OCI-LY1 (cell line): ENCODE data around the gene EGFL8.
A peak's percentile ranks its signal among the peaks of the same experiment; 100 is the strongest.

Experiments used
- H2AFZ ChIP-seq: fragments of 200-600 bp; sonication (generic), shearing (Covaris generic); 2 replicates; pipeline ENCODE4 v1.6.0; 2014; ENCODE audit warnings: antibody characterized with exemption, mild to moderate bottlenecking, low read length
- H3F3A ChIP-seq: fragments of 200-600 bp; sonication (generic), shearing (Covaris generic); 2 replicates; pipeline ENCODE4 v1.6.0; 2014; ENCODE audit warnings: mild to moderate bottlenecking, antibody characterized with exemption, low read length, moderate library complexity; ENCODE audit not compliant: insufficient read depth
- H3K27ac ChIP-seq: fragments of 200-600 bp; sonication (generic); 2 replicates; pipeline ENCODE4 v1.5.1; 2014; ENCODE audit warnings: low read length, mixed run types, mild to moderate bottlenecking, low read depth; ENCODE audit not compliant: poor library complexity, severe bottlenecking
- H3K27me3 ChIP-seq: fragments of 200-600 bp; sonication (generic); 2 replicates; pipeline ENCODE4 v1.6.0; 2014; ENCODE audit warnings: antibody characterized with exemption, mild to moderate bottlenecking, low read length, moderate library complexity; ENCODE audit not compliant: insufficient read depth
- H3K36me3 ChIP-seq: fragments of 200-600 bp; sonication (generic); 2 replicates; pipeline ENCODE4 v1.6.1; 2014; ENCODE audit warnings: mild to moderate bottlenecking, antibody characterized with exemption, low read length, moderate library complexity, mixed read lengths; ENCODE audit not compliant: insufficient read depth
- H3K4me1 ChIP-seq: fragments of 200-600 bp; sonication (generic); 2 replicates; pipeline ENCODE4 v1.5.1; 2014; ENCODE audit warnings: mild to moderate bottlenecking, low read length, moderate library complexity; ENCODE audit not compliant: insufficient read depth, severe bottlenecking
- H3K4me2 ChIP-seq: fragments of 200-600 bp; sonication (generic), shearing (Covaris generic); 2 replicates; pipeline ENCODE4 v1.6.1; 2014; ENCODE audit warnings: low read length
- H3K4me3 ChIP-seq: fragments of 200-600 bp; sonication (generic); 2 replicates; pipeline ENCODE4 v1.5.1; 2014; ENCODE audit warnings: low read length, low read depth, mild to moderate bottlenecking, mixed read lengths; ENCODE audit not compliant: poor library complexity, severe bottlenecking
- H3K79me2 ChIP-seq: fragments of 200-600 bp; shearing (Covaris generic); 2 replicates; pipeline ENCODE4 v1.6.1; 2016; ENCODE audit warnings: mixed run types, low read length, mixed read lengths; ENCODE audit not compliant: insufficient read depth
- H3K9ac ChIP-seq: fragments of 200-600 bp; sonication (generic), shearing (Covaris generic); 2 replicates; pipeline ENCODE4 v1.6.1; 2014; ENCODE audit warnings: mild to moderate bottlenecking, low read length, mixed read lengths
- H3K9me2 ChIP-seq: fragments of 200-600 bp; sonication (generic), shearing (Covaris generic); 2 replicates; pipeline ENCODE4 v1.6.1; 2014; ENCODE audit warnings: low read depth, mild to moderate bottlenecking, low read length, mixed read lengths
- H3K9me3 ChIP-seq: fragments of 200-600 bp; shearing (Covaris generic); 2 replicates; pipeline ENCODE4 v1.6.1; 2014; ENCODE audit warnings: low read length, mixed read lengths
- H4K20me1 ChIP-seq: fragments of 200-600 bp; sonication (generic), shearing (Covaris generic); 2 replicates; pipeline ENCODE4 v1.6.0; 2016; ENCODE audit warnings: mild to moderate bottlenecking, low read length; ENCODE audit not compliant: insufficient read depth
- CTCF ChIP-seq: fragments of 200-600 bp; sonication (generic), shearing (Covaris generic); IDR thresholded peaks from 2 replicates; pipeline ENCODE4 v1.5.1; 2017; ENCODE audit warnings: mild to moderate bottlenecking, antibody characterized with exemption, low read length, moderate library complexity, mixed read lengths
- EZH2 ChIP-seq: fragments of 200-600 bp; sonication (generic), shearing (Covaris generic); IDR thresholded peaks from 2 replicates; pipeline ENCODE4 v1.8.0; 2017; ENCODE audit warnings: borderline replicate concordance, mixed run types, mild to moderate bottlenecking, antibody characterized with exemption, low read length, moderate library complexity, mixed read lengths

EGFL8 gene

GRCh38 chr6:32123681-32124080, 40.7 kb upstream of the EGFL8 start:
- Histone ChIP-seq H3F3A (no peaks in the 10 kb centered on the region), H3K36me3 (peaks cover 63% of the 10 kb centered on the region), H3K4me3 (no peak overlapping the region), H3K27ac (no peak overlapping the region), H3K27me3 (no peaks in the 10 kb centered on the region), H3K79me2 (no peaks in the 10 kb centered on the region), H3K9me3 (no peaks in the 10 kb centered on the region), H3K9ac (no peak overlapping the region), H3K9me2 (no peaks in the 10 kb centered on the region), H3K4me2 (no peak overlapping the region), H4K20me1 (no peaks in the 10 kb centered on the region), H3K4me1 (peaks cover 16% of the 10 kb centered on the region), H2AFZ (no peak overlapping the region)
- TF ChIP-seq EZH2 (no peak), CTCF (no peak)

GRCh38 chr6:32126880-32127279, 37.5 kb upstream of the EGFL8 start:
- H3K36me3 ChIP-seq = peaks cover 35% of the 10 kb centered on the region
- peak overlapping the region; percentile 77 for H3K4me2 ChIP-seq
- H3K9me3 ChIP-seq = no peaks in the 10 kb centered on the region
- H3K4me1 ChIP-seq = peaks cover 30% of the 10 kb centered on the region
- H4K20me1 ChIP-seq = no peaks in the 10 kb centered on the region
- H3K9ac ChIP-seq = peak overlapping the region; percentile 91
- no peaks in the 10 kb centered on the region for H3K27me3 ChIP-seq
- H3K9me2 ChIP-seq = no peaks in the 10 kb centered on the region
- H3F3A ChIP-seq = 0 out of 2 replicates have a peak, but pooled peaks cover 4% of the 10 kb centered on the region
- no peak overlapping the region for H2AFZ ChIP-seq
- H3K27ac ChIP-seq = no peak overlapping the region
- no peaks in the 10 kb centered on the region for H3K79me2 ChIP-seq
- no peak for TF ChIP-seq CTCF
- TF ChIP-seq EZH2 = no peak
- H3K4me3 ChIP-seq = peak overlapping the region; percentile 81

GRCh38 chr6:32127409-32127716, 37.0 kb upstream of the EGFL8 start:
- Histone ChIP-seq H3K9ac (peak overlapping the region; percentile 91), H3K9me2 (no peaks in the 10 kb centered on the region), H3K79me2 (no peaks in the 10 kb centered on the region), H3F3A (0 out of 2 replicates have a peak, but pooled peaks cover 4% of the 10 kb centered on the region), H3K4me1 (peaks cover 30% of the 10 kb centered on the region), H3K4me2 (peak overlapping the region; percentile 77), H3K27ac (no peak overlapping the region), H3K36me3 (peaks cover 31% of the 10 kb centered on the region), H3K4me3 (peak overlapping the region; percentile 81), H3K9me3 (no peaks in the 10 kb centered on the region), H4K20me1 (no peaks in the 10 kb centered on the region), H3K27me3 (no peaks in the 10 kb centered on the region), H2AFZ (no peak overlapping the region)
- TF ChIP-seq CTCF (no peak), EZH2 (no peak)
